ENCODE results near the gene KREMEN2.

Gene KREMEN2

DNA sequence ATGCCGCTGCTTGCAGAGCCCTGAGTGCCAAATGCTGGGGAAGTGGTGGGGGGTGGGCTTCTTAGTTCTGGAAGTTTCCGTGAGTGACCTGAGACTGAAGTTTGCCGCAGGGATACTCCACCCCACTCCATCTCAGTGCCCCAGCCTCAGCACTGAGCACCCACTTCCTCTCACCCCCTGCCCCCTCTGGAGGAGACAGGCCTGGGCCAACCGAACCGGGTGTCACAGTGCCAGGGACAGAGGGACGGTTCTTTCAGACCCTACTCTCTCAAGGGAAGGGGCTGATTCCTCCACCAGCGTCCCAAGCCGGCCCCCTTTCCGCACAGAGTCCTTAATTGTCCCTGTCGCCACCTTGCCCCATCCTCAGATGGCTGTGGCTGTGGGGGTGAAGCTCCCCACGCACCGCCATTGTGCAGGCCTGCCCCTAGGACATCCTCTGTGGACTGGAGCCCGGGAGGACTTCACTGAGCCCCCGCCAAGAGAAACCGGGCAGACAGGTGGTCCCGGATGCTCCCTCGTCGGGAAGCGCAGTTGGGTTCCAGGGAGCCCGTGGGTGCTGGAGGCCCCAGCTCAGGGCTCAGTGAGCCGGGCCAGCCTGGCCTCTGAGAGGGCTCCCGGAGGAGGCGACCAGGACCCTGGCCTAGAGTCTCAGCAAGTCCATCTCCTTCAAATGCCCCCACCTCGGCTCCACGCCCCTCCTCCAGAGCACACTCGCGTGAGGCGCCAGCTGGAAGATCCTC is 1.6 kb upstream of the KREMEN2 start:
- Histone ChIP-seq H3K79me2 (ENCODE audit: low read length) (peaks cover 25% of the 10 kb centered on the region), H3K36me3 (replicated peaks; ENCODE audit: low read depth, low read length) (peaks cover 6% of the 10 kb centered on the region), H2AFZ (ENCODE audit: low read depth, low read length) (no peak overlapping the region), H3K4me3 (ENCODE audit: low read length) (peak overlapping the region; percentile 91), H3K27me3 (ENCODE audit: low read depth, low read length) (no peaks in the 10 kb centered on the region), H3K9ac (ENCODE audit: low read length) (peak overlapping the region; percentile 98), H3K4me1 (ENCODE audit: low read length) (peaks cover 46% of the 10 kb centered on the region), H3K9me3 (ENCODE audit: insufficient read depth, low read length) (no peaks in the 10 kb centered on the region), H4K20me1 (ENCODE audit: insufficient read depth, low read length) (peaks cover 10% of the 10 kb centered on the region), H3K4me2 (ENCODE audit: low read length) (peak overlapping the region; percentile 97), H3K27ac (ENCODE audit: low read length) (peak overlapping the region; percentile 88)
- no peak for TF ChIP-seq CTCF (IDR thresholded peaks at IDR 0.05; ENCODE audit: low read depth, low read length)
- TF ChIP-seq EZH2phosphoT487 (IDR thresholded peaks at IDR 0.05; ENCODE audit: low read depth): no peak

DNA sequence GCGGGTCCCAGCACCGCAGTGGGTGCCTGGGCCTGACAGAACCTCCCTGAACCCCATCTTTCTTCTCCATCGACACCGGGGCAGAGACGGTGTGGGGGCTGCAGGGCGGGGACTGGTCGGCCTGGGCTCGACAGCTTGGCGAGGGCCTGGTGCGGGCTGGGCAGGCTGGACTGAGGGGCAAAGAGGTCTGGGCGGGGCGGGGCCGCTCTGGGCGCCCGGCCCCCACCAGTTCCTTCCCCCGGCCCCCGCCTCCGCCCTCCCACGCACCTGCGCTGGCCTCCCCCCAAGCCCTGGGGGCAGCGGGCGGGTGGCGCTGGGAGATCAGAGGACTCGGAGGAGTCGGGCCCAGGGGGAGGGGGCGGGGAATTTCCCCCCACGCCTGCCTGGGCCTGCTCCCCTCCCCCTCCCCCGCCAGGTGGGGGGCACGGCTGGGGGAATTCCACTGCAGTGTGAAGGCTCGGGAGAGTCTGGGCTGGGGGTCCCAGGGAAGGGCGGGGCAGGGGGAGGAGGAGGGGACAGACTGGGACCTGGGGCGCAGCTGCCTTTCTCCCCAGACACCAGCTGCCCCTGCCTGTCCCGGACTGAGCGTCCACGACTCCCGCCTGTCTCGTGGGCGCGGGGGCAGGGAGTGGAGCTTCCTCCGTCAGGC is 877 bp upstream of the KREMEN2 start:
- Histone ChIP-seq H2AFZ (ENCODE audit: low read depth, low read length) (no peak overlapping the region), H3K27me3 (ENCODE audit: low read depth, low read length) (no peaks in the 10 kb centered on the region), H3K4me1 (ENCODE audit: low read length) (peaks cover 50% of the 10 kb centered on the region), H3K27ac (ENCODE audit: low read length) (peak overlapping the region; percentile 88), H3K79me2 (ENCODE audit: low read length) (peaks cover 25% of the 10 kb centered on the region), H4K20me1 (ENCODE audit: insufficient read depth, low read length) (peaks cover 10% of the 10 kb centered on the region), H3K9ac (ENCODE audit: low read length) (peak overlapping the region; percentile 98), H3K9me3 (ENCODE audit: insufficient read depth, low read length) (no peaks in the 10 kb centered on the region), H3K36me3 (replicated peaks; ENCODE audit: low read depth, low read length) (peaks cover 9% of the 10 kb centered on the region), H3K4me2 (ENCODE audit: low read length) (peak overlapping the region; percentile 97), H3K4me3 (ENCODE audit: low read length) (peak overlapping the region; percentile 91)
- TF ChIP-seq EZH2phosphoT487 (IDR thresholded peaks at IDR 0.05; ENCODE audit: low read depth) (no peak), CTCF (IDR thresholded peaks at IDR 0.05; ENCODE audit: low read depth, low read length) (no peak)

GRCh38 chr16:2964475-2965336 is 631 bp downstream of the KREMEN2 start:
- no peak for TF ChIP-seq CTCF (IDR thresholded peaks at IDR 0.05; ENCODE audit: low read depth, low read length)
- TF ChIP-seq EZH2phosphoT487 (IDR thresholded peaks at IDR 0.05; ENCODE audit: low read depth): no peak
- Histone ChIP-seq H3K27me3 (ENCODE audit: low read depth, low read length) (no peaks in the 10 kb centered on the region), H3K9me3 (ENCODE audit: insufficient read depth, low read length) (no peaks in the 10 kb centered on the region), H3K4me3 (ENCODE audit: low read length) (peak overlapping the region; percentile 91), H2AFZ (ENCODE audit: low read depth, low read length) (no peak overlapping the region), H3K27ac (ENCODE audit: low read length) (peak overlapping the region; percentile 88), H3K4me1 (ENCODE audit: low read length) (peaks cover 44% of the 10 kb centered on the region), H3K4me2 (ENCODE audit: low read length) (peak overlapping the region; percentile 97), H3K36me3 (replicated peaks; ENCODE audit: low read depth, low read length) (peaks cover 9% of the 10 kb centered on the region), H4K20me1 (ENCODE audit: insufficient read depth, low read length) (peaks cover 10% of the 10 kb centered on the region), H3K79me2 (ENCODE audit: low read length) (peaks cover 29% of the 10 kb centered on the region), H3K9ac (ENCODE audit: low read length) (peak overlapping the region; percentile 98)
